MM.1S (cell line): ENCODE results near the gene CDYL2.

ENCODE experiments used
- DNase-seq: peaks from one replicate; pipeline ENCODE4 v3.0.0-alpha.2; 2015
- H2AFZ ChIP-seq: fragments of 300-600 bp; sonication (generic); 2 replicates; pipeline ENCODE4 v1.6.0; 2016; ENCODE audit warnings: antibody characterized with exemption, low read length
- H3F3A ChIP-seq: fragments of 300-600 bp; sonication (generic); 2 replicates; pipeline ENCODE4 v1.6.1; 2016; ENCODE audit warnings: mild to moderate bottlenecking, antibody characterized with exemption, low read length, moderate library complexity, mixed read lengths; ENCODE audit not compliant: insufficient read depth
- H3K27ac ChIP-seq: fragments of 300-600 bp; sonication (generic); 2 replicates; pipeline ENCODE4 v1.5.1; 2016; ENCODE audit warnings: mild to moderate bottlenecking, low read length
- H3K27me3 ChIP-seq: fragments of 300-600 bp; sonication (generic); replicated peaks from 2 replicates; pipeline ENCODE4 v1.6.0; 2016; ENCODE audit warnings: low read length; ENCODE audit not compliant: insufficient read depth
- H3K36me3 ChIP-seq: fragments of 300-600 bp; sonication (generic); replicated peaks from 2 replicates; pipeline ENCODE4 v1.6.1; 2016; ENCODE audit warnings: mild to moderate bottlenecking, low read length, mixed read lengths; ENCODE audit not compliant: insufficient read depth
- H3K4me1 ChIP-seq: fragments of 300-600 bp; sonication (generic); 2 replicates; pipeline ENCODE4 v1.6.1; 2016; ENCODE audit warnings: low read length, mixed read lengths
- H3K4me2 ChIP-seq: fragments of 300-600 bp; sonication (generic); 2 replicates; pipeline ENCODE4 v1.6.0; 2016; ENCODE audit warnings: low read depth, low read length
- H3K4me3 ChIP-seq: fragments of 300-600 bp; sonication (generic); 2 replicates; pipeline ENCODE4 v1.5.1; 2016; ENCODE audit warnings: low read length, mixed read lengths
- H3K79me2 ChIP-seq: fragments of 300-600 bp; sonication (generic); 2 replicates; pipeline ENCODE4 v1.6.1; 2016; ENCODE audit warnings: mixed run types, low read length, mixed read lengths
- H3K9ac ChIP-seq: fragments of 300-600 bp; sonication (generic); 2 replicates; pipeline ENCODE4 v1.6.1; 2016; ENCODE audit warnings: low read length, mixed read lengths
- H3K9me2 ChIP-seq: fragments of 300-600 bp; sonication (generic); replicated peaks from 2 replicates; pipeline ENCODE4 v1.6.1; 2016; ENCODE audit warnings: mild to moderate bottlenecking, low read length, mixed read lengths; ENCODE audit not compliant: insufficient read depth
- H3K9me3 ChIP-seq: fragments of 300-600 bp; sonication (generic); replicated peaks from 2 replicates; pipeline ENCODE4 v1.6.1; 2016; ENCODE audit warnings: mild to moderate bottlenecking, low read length, mixed read lengths; ENCODE audit not compliant: insufficient read depth
- H4K20me1 ChIP-seq: fragments of 300-600 bp; sonication (generic); 2 replicates; pipeline ENCODE4 v1.6.1; 2016; ENCODE audit warnings: mild to moderate bottlenecking, low read length, moderate library complexity, mixed read lengths; ENCODE audit not compliant: insufficient read depth
- EZH2 ChIP-seq: fragments of 300-600 bp; sonication (generic); optimal IDR thresholded peaks from 2 replicates; pipeline ENCODE3; 2017; ENCODE audit warnings: low read depth, mild to moderate bottlenecking, antibody characterized with exemption, low read length, mixed read lengths
- EZH2phosphoT487 ChIP-seq: fragments of 300-600 bp; sonication (generic); IDR thresholded peaks from 2 replicates; pipeline ENCODE4 v1.6.1; 2018; ENCODE audit warnings: antibody characterized with exemption, low read length
- TF ChIP-seq, protein P1 (sequence below): fragments of 300-600 bp; sonication (generic); IDR thresholded peaks from 2 replicates; pipeline ENCODE4 v1.5.1; 2016; ENCODE audit warnings: antibody characterized with exemption, low read length, mixed read lengths

The CDYL2 gene

GRCh38 chr16:80691111-80691741 is 113.2 kb downstream of the CDYL2 start:
- H3K4me1 ChIP-seq = no peaks in the 10 kb centered on the region
- no peaks in the 10 kb centered on the region for H3K9me3 ChIP-seq
- no peaks in the 10 kb centered on the region for H3K27me3 ChIP-seq
- H3K27ac ChIP-seq = no peak overlapping the region
- H3F3A ChIP-seq = no peaks in the 10 kb centered on the region
- no peak overlapping the region for H2AFZ ChIP-seq
- TF ChIP-seq EZH2 = no peak
- no peak for TF ChIP-seq EZH2phosphoT487
- TF ChIP-seq, protein P1, sequence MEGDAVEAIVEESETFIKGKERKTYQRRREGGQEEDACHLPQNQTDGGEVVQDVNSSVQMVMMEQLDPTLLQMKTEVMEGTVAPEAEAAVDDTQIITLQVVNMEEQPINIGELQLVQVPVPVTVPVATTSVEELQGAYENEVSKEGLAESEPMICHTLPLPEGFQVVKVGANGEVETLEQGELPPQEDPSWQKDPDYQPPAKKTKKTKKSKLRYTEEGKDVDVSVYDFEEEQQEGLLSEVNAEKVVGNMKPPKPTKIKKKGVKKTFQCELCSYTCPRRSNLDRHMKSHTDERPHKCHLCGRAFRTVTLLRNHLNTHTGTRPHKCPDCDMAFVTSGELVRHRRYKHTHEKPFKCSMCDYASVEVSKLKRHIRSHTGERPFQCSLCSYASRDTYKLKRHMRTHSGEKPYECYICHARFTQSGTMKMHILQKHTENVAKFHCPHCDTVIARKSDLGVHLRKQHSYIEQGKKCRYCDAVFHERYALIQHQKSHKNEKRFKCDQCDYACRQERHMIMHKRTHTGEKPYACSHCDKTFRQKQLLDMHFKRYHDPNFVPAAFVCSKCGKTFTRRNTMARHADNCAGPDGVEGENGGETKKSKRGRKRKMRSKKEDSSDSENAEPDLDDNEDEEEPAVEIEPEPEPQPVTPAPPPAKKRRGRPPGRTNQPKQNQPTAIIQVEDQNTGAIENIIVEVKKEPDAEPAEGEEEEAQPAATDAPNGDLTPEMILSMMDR = no peak
- no peaks in the 10 kb centered on the region for H3K79me2 ChIP-seq
- no peak overlapping the region for H3K4me2 ChIP-seq
- H3K9me2 ChIP-seq = no peaks in the 10 kb centered on the region
- H4K20me1 ChIP-seq = no peaks in the 10 kb centered on the region
- no peak overlapping the region for H3K4me3 ChIP-seq
- no peak for DNase-seq
- H3K36me3 ChIP-seq = no peaks in the 10 kb centered on the region
- no peak overlapping the region for H3K9ac ChIP-seq

DNA sequence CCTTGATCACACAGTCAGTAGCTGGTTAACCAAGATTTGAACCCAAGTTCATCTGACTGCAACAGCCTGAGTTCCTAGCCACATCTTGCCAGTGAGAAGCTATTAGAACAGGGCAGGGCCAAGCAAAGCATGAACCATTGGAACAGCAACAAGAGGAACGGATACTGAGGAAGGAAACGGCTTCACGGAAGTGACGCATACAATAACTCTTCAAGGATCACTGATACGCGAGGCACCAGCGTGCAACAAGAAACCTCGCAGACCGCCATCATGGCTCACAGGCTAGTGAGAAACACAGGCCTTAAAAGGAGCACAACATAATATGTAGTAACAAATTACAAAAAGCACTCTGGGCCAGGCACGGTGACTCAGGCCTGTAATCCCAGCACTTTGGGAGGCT is 114.9 kb downstream of the CDYL2 start:
- Histone ChIP-seq H3K9me3 (no peaks in the 10 kb centered on the region), H3F3A (no peaks in the 10 kb centered on the region), H3K79me2 (no peaks in the 10 kb centered on the region), H4K20me1 (no peaks in the 10 kb centered on the region), H3K27me3 (no peaks in the 10 kb centered on the region), H3K4me3 (no peak overlapping the region), H3K9ac (no peak overlapping the region), H3K9me2 (no peaks in the 10 kb centered on the region), H2AFZ (no peak overlapping the region), H3K4me1 (no peaks in the 10 kb centered on the region), H3K27ac (no peak overlapping the region), H3K36me3 (no peaks in the 10 kb centered on the region), H3K4me2 (no peak overlapping the region)
- no peak for DNase-seq
- TF ChIP-seq, protein P1 = no peak
- TF ChIP-seq EZH2phosphoT487 (no peak), EZH2 (no peak)

GRCh38 chr16:80687606-80688005 is 116.8 kb downstream of the CDYL2 start:
- H3K9ac ChIP-seq = no peak overlapping the region
- no peaks in the 10 kb centered on the region for H3K4me1 ChIP-seq
- H3K27me3 ChIP-seq = no peaks in the 10 kb centered on the region
- no peak for DNase-seq
- no peak overlapping the region for H2AFZ ChIP-seq
- no peaks in the 10 kb centered on the region for H3K9me2 ChIP-seq
- H3K36me3 ChIP-seq = no peaks in the 10 kb centered on the region
- no peak overlapping the region for H3K4me3 ChIP-seq
- no peaks in the 10 kb centered on the region for H3K9me3 ChIP-seq
- H3K79me2 ChIP-seq = no peaks in the 10 kb centered on the region
- no peaks in the 10 kb centered on the region for H3F3A ChIP-seq
- H4K20me1 ChIP-seq = no peaks in the 10 kb centered on the region
- TF ChIP-seq EZH2 (no peak), EZH2phosphoT487 (no peak)
- TF ChIP-seq, protein P1 = no peak
- H3K27ac ChIP-seq = no peak overlapping the region
- no peak overlapping the region for H3K4me2 ChIP-seq
